Measurements from ENCODE around the gene ZBED3.

The ZBED3 gene

DNA sequence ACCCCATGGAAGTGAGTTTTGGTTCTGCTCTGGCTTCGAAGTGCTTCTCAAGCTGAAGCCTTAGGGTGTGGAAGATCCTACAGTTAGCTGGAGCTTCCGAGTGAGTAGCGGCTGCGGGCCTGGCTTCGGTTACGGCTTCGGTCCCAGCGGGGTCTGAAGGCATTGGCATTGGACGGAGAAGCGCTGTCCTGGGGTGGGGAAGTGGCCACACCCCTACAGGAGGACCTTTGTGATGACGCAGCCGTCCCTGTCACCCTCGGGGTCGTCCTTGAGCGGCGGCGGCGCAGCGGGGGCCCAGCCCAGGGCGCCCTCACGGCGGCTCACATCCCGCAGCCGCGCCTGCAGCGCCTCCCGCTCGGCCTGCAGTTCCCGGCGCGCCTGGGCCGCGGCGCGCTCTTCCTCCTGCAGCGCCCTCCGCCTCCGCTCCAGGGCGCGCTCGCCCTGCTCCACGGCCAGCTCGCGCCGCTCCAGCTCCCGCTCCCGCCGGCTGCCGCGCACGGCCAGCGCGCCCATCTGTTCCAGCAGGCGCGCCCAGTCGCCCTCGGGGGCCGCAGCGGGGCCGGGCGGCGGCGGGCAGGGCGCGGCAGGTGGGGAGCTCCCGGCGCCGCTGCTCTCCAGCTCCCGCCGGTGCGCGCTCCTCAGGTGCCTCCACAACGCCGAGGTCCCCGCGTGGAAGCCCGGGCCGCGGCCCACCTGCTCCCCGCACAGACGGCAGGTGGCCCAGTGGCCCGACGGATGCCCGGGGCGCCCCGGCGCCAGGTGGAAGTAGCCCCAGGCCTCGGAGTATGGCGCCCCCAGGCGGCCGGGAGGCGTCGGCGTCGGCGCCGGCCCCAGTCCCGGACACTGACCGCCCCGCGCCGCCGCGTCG, 9.9 kb downstream of the ZBED3 start:
- peak; percentile 14 for DNase-seq (ENCODE audit: low read depth)

GRCh38 chr5:77074745-77075144, 12.3 kb downstream of the ZBED3 start:
- DNase-seq (ENCODE audit: low read depth) = no peak

- DNase-seq (ENCODE audit: low read depth) = no peak
These were observed 13.4 kb downstream of the ZBED3 start for GRCh38 chr5:77073667-77074066.

- no peak for DNase-seq (ENCODE audit: low read depth)
These were observed 20.2 kb downstream of the ZBED3 start for GRCh38 chr5:77066823-77067442.

- DNase-seq (ENCODE audit: low read depth) = no peak
These were observed 20.9 kb downstream of the ZBED3 start for GRCh38 chr5:77066184-77066583.

DNA sequence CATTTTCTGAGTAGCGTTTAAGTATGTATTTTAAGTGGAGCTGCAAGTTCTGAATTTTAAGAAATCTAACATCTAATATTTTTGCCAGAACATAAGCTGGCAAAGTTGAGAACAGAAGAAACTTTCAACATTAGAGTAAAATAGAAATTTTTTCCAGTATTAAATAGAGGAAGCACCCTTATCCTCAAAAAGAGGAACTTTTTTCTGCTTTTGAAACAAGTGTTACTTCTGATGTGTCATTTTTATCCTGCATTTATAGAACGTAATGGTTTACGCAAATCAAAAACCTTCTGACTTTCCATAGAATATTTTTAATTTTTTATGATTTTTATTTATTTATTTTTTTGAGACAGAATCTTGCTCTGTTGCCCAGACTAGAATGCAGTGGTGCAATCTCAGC, 21.8 kb downstream of the ZBED3 start:
- DNase-seq (ENCODE audit: low read depth) = no peak

DNA sequence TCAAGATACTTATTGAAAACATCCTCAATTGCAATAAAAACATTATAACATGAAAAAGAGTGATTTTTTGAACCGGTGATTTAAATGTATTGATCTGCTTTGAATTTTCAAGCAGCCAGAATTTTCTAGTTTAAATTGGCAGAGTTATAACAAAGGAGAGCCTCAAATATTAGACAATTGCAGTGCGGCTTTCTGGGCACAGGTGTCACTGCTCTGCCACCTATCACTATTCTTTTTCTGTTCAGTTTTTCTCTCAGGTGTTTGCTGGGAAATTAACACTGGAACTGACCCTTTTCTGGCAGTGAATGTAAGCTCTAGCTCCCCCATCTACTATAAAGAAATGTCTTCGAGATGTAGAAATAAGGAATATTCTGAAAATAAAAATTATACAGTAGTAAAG, 23.0 kb downstream of the ZBED3 start:
- DNase-seq (ENCODE audit: low read depth) = no peak

GRCh38 chr5:77046416-77047073, 40.5 kb downstream of the ZBED3 start:
- DNase-seq (ENCODE audit: low read depth) = no peak

DNA sequence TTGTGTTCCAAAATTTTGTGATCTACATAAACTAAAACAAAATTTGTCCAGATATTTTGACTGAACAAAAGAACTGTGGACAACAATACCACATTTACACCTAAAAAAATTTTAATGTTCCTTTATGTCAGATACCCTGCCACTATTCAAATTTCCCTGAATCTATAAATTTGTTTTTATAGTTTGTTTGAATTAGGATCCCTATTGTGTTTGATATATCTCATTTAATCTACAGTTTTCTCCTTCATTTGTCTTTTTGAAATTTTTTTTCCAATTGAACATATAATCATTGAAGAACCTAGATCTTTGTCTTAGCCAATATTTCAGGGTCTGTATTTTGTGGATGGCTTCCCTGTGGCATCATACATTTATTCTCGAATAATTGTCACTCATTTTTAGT, 51.1 kb downstream of the ZBED3 start:
- no peak for DNase-seq (ENCODE audit: low read depth)

DNA sequence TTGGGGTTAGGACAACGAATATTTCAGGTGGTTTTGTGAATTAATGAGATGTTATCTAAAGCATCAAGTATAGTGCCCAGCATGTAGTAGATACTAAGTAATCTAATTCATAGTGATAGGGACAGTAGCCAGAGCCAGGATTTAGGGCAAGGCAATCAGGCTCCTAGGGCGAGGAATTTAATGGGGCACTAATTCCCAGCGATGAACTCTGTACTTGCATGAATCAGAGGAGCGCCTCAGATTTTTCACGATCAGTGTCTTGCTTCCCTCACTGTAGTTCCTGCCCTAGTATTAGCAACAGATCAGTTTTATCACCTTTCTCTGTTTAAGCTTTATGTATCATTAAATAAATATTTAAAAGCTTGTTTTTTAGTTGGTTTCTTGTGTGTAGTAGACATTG, 53.7 kb downstream of the ZBED3 start:
- DNase-seq (ENCODE audit: low read depth) = no peak

DNA sequence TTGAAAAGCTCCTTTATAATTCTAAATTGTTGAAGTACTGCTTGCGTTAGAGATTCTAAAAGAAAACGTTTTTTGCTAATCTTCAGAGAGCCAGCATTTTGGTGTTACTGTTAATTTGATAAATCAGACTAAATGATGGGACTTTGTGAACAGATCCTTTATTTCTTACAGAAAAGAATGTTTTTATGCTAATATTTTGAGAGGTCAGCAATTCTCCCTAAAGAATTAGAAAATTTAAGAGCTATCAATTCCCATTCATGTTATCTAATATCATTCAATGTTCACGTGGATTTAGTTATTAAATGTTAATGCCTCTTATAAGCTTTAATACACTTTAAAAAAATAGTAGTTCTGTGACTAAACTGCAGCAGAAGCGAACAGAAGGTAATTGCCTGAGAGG, 54.5 kb downstream of the ZBED3 start:
- DNase-seq (ENCODE audit: low read depth) = no peak

DNA sequence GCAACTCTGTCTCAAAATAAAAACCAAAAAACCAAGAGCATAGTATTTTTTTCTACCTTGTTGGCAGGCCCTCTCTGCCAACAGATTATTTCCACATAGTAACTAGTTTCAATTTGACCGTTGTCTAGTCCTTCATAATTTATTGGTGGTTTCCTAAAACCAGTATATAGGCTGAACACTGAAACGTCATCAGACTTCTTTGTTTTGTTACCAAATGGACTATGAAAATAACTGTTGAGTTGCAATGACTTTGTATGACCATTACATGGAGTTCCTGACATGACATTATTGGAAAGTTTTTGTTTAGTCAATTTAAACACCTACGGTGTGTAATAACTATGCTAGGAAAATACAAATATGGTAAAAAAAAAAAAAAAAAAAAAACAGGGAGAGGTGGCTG, 55.2 kb downstream of the ZBED3 start:
- no peak for DNase-seq (ENCODE audit: low read depth)

- peak; percentile 78 for DNase-seq (ENCODE audit: low read depth)
These were observed 56.7 kb downstream of the ZBED3 start, which contains the start of gene AGGF1 for GRCh38 chr5:77030097-77031071. Gene AGGF1, plus strand, starts transcription at chr5:77030404. Its CDS starts 363 bp downstream, at chr5:77030767.

DNA sequence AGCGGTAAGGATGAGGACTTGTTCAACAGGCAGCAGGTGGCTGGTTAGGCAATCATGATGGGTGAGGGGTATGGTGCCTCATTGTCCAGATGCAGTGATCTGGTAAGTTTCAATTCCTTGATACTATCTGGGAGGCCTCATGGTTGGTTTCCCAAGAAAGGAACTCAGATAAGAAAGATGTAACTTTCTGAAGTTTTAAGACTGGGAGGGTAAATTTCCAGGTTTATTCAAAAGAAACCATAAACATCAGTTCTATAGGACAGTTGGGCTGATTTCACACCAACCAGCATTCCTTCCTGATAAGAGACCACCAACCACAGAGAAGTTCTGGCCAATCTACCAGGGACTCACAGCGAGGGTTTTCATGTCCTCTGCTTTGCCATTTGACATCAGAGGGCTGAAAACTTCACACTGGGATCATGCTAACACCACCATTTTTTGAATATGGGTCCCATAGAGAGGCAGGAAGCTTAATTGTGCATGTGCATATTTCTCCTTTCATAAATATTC, 57.7 kb downstream of the ZBED3 start:
- no peak for DNase-seq (ENCODE audit: low read depth)

DNA sequence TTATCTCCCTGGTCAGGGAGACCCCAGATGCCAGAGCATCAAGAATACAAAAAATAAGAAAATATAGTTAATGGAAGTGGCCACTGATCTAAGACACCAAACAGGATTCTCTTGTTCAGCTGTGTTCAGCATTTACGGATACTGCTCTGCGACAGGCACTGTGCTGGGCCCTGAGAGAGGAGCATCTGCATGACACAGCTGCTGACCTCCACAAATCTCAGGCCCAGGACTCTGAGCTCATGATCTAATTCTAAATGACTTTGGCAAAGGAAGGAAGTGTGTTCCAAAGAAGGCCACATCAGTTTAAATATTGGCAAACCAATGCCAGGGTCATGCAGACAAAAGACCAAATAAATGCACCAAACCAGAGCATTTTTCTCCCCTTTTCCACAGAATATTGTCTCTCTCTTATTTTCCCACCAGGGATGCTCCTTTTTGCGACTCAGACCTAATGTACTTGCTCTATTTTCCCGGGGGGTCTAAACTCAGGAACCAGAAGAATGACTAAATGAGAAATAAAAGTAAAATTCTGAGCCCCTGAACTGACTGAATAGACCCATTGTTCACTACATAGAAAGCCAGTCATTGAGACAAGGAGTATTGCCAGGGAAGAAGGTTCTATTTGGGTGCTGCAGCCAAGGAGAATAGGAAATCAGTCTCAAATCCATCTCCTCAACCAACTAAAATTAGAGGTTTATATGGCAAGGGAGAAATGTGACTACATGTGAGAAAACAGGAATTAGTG, 58.3 kb downstream of the ZBED3 start:
- DNase-seq (ENCODE audit: low read depth) = no peak

DNA sequence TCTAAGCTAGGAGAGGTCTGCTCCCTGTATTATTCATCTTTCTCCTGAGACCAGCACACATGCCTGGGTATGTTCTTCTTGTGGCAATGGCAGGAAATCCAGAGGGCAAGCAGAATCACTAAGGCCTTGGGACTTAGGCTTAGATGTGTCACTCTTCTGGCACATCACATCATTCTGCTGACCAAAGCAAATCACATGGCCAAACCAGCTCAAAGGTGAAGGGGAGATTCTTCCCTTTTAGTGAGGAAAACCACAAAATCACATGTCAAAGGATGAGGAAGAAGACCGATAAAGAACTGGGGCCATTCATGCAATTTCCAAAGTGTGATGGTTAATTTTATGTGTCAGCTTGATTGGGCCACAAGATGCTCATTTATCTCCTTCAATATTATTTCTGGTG, 62.6 kb downstream of the ZBED3 start:
- DNase-seq (ENCODE audit: low read depth) = no peak

DNA sequence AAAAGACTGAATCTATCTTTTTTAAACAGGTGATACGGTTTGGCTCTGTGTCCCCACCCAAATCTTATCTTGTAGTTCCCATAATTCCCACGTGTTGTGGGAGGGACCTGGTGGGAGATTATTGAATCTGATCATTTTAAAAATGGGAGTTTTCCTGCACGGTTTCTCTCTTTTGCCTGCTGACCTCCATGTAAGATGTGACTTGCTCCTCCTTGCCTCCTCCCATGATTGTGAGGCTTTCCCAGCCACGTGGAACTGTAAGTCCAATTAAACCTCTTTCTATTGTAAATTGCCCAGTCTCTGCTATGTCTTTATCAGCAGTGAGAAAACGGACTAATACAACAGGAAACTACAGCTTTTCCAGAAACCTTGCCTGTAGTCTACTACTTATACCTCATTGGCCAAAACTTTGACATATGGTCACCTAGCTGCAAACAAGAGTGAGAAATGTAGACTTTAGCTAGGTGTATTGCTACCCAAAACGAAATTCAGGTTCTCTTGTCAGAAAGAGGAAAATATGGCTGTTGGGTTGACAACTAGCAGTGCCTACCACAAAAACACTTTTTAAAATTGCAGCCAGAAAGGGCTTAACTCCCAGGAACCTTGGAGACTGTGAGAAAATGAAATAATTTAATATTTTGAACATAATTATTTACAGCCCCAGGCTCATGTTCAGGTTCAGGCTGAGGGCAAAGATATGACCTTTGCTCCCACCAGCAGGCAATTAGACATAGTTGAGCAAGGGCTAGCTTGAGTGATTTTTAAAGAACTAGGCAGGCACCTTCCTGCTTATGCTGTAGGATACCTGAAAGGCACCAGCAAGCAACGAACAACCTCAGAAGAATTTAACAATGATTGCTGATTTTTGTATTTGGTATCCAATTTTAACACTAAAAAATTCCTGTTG, 64.3 kb downstream of the ZBED3 start:
- DNase-seq (ENCODE audit: low read depth) = no peak

All from stimulated activated CD8-positive, alpha-beta memory T cell treated with anti-CD3 and anti-CD28 coated beads, Interleukin-12 subunit alpha, Interleukin-12 subunit beta, amount 100 ng/mL, for 4 hours (primary cell).